NT2/D1 (cell line): Measurements from ENCODE around the gene SHQ1.

Source experiments
- SUZ12 ChIP-seq: IDR thresholded peaks from 2 replicates; pipeline ENCODE4 v1.6.1; 2011; ENCODE audit not compliant: insufficient read length, insufficient read depth; ENCODE audit errors: extremely low read depth
- YY1 ChIP-seq: IDR thresholded peaks from 2 replicates; pipeline ENCODE4 v1.6.1; 2011; ENCODE audit not compliant: insufficient read length, insufficient read depth

GRCh38 chr3:72786668-72787067, 61.6 kb downstream of the SHQ1 start:
- TF ChIP-seq YY1: no peak
- TF ChIP-seq SUZ12: no peak
